ENCODE data around the gene NPEPL1. TPM values are rescaled to one million over a fixed set of nuclear protein-coding genes. Genes with fewer than 3 reads are reported as not detected.
A peak's percentile ranks its signal among the peaks of the same experiment; 100 is the strongest.

NPEPL1 gene
- total and polyA plus RNA-seq, 11 donors: 18.1 to 33.4 (median 30.1) TPM

DNA sequence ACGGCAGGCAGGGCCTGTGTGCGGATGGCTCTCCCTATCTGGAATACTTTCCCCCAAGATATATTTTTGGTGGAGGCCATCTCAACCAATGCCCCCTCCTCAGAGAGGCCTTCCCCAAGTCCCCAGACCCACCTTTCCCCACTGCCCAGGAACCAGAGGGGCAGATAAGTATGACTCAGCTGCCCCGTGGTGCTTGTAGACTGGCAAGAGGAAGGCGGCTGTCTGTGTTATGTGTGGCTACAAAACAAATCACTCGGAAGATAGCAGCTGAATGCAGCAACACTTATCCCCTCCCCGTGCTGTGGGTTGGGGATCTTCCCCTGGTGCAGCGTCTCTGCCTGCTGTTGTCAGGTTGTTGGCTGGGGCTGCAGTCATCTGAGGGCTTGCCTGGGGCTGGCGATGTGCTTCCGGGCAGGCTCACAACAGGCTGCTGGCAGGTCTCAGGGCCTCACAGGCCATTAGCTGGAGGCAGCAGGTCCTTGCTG lies 7.1 kb downstream of the NPEPL1 start:
- WGBS, 4 donors: 83 to 91% (median 90%) methylated on average over 3 to 9 of the region's 9 CpGs
- peaks cover 0 to 92% (median 82%) of the 10 kb centered on the region in 9 donors for H3K36me3 ChIP-seq
- ATAC-seq (no peak), DNase-seq (peak in 3 of 5 donors; percentile 4 to 17 (median 10))
- no peaks in the 10 kb centered on the region for H3K9me3 ChIP-seq
- intact Hi-C loops (cut with DNase I): loop anchor here in 2 of 10 donors (5.0 to 10.0 kb wide), 2 partner anchors 145 to 462 kb away; no protein-coding TSS in a partner anchor
- no peaks in the 10 kb centered on the region for H3K27me3 ChIP-seq
- no peak overlapping the region for H3K27ac ChIP-seq
- peaks cover 0 to 3% (median under 1%) of the 10 kb centered on the region in 12 donors for H3K4me1 ChIP-seq
- H3K4me3 ChIP-seq: no peak overlapping the region
- TF ChIP-seq POLR2A (IDR thresholded peaks at IDR 0.05) (no peak), CTCF (IDR thresholded peaks at IDR 0.05) (no peak)

- Histone ChIP-seq H3K36me3 (peaks cover 0 to 97% (median 83%) of the 10 kb centered on the region in 9 donors), H3K9me3 (no peaks in the 10 kb centered on the region), H3K27ac (no peak overlapping the region), H3K27me3 (no peaks in the 10 kb centered on the region), H3K4me1 (no peaks in the 10 kb centered on the region), H3K4me3 (no peak overlapping the region)
- peak in 2 of 5 donors; percentile 3 to 7 for DNase-seq
- no peak for TF ChIP-seq CTCF (IDR thresholded peaks at IDR 0.05)
- no peak for TF ChIP-seq POLR2A (IDR thresholded peaks at IDR 0.05)
- WGBS, 4 donors: 87 to 93% (median 90%) methylated on average over 11 of the region's 11 CpGs
- no peak for ATAC-seq
- intact Hi-C loops (cut with DNase I): no loop called here
These were observed 7.7 kb downstream of the NPEPL1 start for GRCh38 chr20:58700121-58700821.

DNA sequence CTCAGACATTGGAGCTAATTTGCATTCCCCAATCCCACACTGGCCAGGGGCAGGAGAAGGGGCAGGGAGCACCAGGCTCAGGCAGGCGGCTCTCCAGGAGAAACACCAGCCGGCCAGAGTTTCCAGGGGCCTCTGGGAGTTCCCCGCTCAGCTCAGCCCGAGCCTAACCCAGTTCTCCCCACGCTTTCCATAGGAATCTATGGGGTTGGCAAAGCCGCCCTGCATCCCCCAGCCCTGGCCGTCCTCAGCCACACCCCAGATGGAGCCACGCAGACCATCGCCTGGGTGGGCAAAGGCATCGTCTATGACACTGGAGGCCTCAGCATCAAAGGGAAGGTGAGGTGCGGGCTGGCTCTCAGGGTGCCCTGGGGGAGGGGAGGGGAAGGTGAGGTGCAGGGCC lies 8.2 kb downstream of the NPEPL1 start:
- no peak overlapping the region for H3K27ac ChIP-seq
- 86 to 98% (median 91%) methylated on average over 7 to 11 of the region's 11 CpGs for WGBS, 4 donors
- intact Hi-C loops (cut with DNase I): no loop called here
- DNase-seq: peak in 2 of 5 donors; percentile 8 to 9
- no peak for ATAC-seq
- no peaks in the 10 kb centered on the region for H3K9me3 ChIP-seq
- no peaks in the 10 kb centered on the region for H3K4me1 ChIP-seq
- H3K4me3 ChIP-seq: no peak overlapping the region
- TF ChIP-seq CTCF (IDR thresholded peaks at IDR 0.05) (no peak), POLR2A (IDR thresholded peaks at IDR 0.05) (no peak)
- H3K36me3 ChIP-seq: peaks cover 0 to 96% (median 84%) of the 10 kb centered on the region in 9 donors
- no peaks in the 10 kb centered on the region for H3K27me3 ChIP-seq

DNA sequence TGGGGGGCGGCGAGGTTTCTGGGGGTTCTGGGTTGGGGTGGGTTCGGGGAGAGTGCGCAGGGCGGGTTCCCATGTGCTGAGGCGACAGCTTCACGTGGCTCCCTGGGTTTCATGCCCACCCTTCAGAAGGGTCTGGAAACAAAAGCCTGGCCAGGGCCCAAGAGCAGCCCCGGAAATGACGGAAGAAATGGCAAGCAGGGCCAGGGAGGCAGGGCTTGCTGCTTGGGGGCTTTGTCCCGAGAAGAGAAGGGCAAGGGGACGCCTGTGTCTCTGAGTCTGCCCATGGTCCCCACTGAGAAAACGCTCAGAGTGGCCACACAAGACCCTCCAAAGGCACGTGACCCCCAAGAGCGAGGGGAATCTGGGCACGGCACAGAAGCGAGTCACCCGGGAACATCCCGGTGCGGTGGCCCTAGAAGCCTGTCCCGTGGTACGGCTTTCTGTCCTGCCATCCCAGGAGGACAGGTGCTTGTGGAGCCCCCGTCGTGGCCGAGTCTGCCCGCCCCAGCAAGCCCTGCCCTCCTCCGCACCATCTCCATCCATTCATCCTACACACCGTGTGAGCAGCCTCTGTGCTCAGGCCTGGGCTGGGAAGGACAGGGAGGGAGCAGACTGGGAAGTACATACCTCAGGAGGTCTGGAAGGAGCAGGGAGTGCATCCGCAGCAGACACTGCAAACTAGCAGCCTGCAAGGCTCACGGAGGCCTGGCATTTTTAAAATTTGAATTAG lies 9.0 kb downstream of the NPEPL1 start:
- H3K27me3 ChIP-seq: no peaks in the 10 kb centered on the region
- peak in 1 of 5 donors; percentile 18 for DNase-seq
- H3K4me3 ChIP-seq: no peak overlapping the region
- ATAC-seq: no peak
- H3K9me3 ChIP-seq: no peaks in the 10 kb centered on the region
- H3K36me3 ChIP-seq: peaks cover 0 to 95% (median 78%) of the 10 kb centered on the region in 9 donors
- WGBS, 4 donors: 91 to 93% (median 93%) methylated on average over 29 of the region's 29 CpGs
- TF ChIP-seq POLR2A (IDR thresholded peaks at IDR 0.05) (no peak), CTCF (IDR thresholded peaks at IDR 0.05) (no peak)
- no peak overlapping the region for H3K27ac ChIP-seq
- H3K4me1 ChIP-seq: no peaks in the 10 kb centered on the region
- intact Hi-C loops (cut with DNase I): no loop called here
